Ramos (cell line): ENCODE measurements around the gene OPN3.

Source experiments
- in situ Hi-C: fragments of 300-500 bp; cut with MboI; formaldehyde crosslinking; loops from one replicate; pipeline ENCODE4 v1.14.3; 2022; ENCODE audit warnings: low sequenced_read_pairs; ENCODE audit not compliant: unreplicated experiment

The OPN3 gene

GRCh38 chr1:241596633-241597032, 43.5 kb downstream of the OPN3 start:
- in situ Hi-C loops: no loop called here

DNA sequence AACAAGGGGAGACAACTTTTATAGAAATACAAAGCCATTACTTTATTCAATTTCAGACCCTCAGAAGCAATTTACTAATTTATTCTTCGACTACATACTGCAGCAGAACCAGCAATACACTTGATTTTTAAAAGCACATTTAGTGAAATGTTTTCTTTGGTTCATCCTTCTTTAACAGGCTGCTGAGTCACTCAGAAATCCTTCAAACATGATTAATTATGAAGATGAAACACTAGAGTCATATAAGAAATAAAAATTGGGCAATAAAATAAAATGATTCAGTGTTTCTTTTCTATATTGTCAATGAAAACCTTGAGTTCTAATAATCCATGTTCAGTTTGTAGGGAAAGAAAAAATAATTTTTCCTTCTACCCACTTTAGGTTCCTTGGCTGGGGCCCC, 47.0 kb downstream of the OPN3 start:
- in situ Hi-C loops: no loop called here

DNA sequence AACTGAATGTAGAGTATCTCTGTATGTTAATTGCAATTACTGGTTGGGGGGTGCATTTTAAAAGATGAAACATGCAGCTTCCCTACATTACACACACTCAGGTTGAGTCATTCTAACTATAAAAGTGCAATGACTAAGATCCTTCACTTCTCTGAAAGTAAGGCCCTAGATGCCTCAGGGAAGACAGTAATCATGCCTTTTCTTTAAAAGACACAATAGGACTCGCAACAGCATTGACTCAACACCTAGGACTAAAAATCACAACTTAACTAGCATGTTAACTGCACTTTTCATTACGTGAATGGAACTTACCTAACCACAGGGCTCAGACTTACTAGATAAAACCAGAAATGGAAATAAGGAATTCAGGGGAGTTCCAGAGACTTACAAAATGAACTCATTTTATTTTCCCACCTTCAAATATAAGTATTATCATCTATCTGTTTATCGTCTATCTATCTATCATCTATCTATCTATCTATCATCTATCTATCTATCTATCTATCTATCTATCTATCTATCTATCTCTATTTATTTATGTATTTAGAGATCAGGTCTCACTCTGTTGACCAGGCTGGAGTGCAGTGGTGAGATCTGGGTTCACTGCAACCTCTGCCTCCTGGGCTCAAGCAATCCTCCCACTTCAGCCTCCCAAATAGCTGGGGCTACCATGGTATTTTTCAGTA, 47.8 kb downstream of the OPN3 start:
- in situ Hi-C loops: no loop called here

DNA sequence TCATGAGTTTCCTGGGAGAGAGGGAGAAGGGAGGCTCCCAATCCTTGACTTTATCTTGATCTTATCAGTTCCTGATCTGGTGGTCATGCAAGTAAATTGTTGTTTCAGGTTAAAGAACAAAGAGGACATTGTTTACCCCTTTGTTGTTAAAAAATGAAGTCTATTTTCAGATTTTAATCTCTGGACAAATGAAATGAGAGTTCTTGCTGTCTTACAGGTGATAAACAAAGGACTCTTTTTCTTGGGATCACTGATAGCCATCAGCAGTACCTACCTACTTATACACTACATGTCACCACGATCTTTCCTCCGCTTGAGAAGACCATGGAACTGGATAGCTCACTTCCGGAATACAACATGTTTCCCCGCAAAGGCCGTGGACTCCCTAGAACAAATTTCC, 48.4 kb downstream of the OPN3 start:
- in situ Hi-C loops: no loop called here

DNA sequence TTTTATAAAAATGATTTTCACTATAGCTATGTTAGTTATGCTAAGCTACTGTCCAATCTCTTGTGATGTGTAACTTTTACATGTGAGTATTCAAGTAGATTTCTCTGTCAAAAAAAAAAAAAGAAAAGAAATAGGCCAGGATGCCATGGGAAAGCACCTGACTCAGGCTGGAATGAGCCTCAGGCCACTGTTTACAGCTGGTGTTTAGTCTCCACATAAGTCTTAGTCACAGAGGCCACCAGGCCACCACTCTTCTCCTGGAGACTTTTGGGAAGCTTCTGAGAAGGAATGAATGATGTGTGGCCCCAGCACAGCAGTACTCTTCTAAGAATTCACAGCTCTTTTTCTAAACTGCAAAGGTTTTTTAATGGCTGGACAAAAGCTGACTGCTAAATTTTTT, 48.9 kb downstream of the OPN3 start:
- in situ Hi-C loops: no loop called here

- in situ Hi-C loops: no loop called here
These were observed 49.5 kb downstream of the OPN3 start for GRCh38 chr1:241590719-241591118.

- in situ Hi-C loops: no loop called here
These were observed 50.6 kb downstream of the OPN3 start for GRCh38 chr1:241589521-241589920.

DNA sequence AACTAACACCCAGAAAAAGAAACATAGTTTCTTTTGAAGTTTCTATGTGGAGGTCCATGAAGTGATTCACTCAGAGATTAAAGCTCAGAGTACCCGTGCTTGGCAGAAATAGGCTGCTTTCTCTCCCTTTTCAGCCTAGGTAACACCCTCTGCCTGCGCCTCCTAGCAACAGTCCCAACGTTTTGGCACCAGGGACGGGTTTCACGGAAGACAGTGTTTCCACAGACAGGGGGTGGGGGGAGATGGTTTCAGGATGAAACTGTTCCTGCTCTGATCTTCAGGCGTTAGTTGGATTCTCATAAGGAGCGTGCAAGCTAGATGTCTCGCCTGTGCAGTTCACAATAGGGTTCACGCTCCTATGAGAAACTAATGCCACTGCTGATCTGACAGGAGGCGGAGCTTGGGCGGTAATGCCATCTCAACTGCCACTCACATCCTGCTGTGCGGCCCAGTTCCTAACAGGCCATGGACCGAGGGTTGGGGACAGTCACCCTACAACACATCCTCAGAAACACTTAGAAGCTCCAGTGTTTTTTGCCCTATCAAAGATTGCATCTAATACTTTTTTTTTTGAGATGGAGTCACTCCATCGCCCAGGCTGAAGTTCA, 53.2 kb downstream of the OPN3 start:
- in situ Hi-C loops: no loop called here

GRCh38 chr1:241582921-241583321, 57.2 kb downstream of the OPN3 start:
- in situ Hi-C loops: no loop called here

DNA sequence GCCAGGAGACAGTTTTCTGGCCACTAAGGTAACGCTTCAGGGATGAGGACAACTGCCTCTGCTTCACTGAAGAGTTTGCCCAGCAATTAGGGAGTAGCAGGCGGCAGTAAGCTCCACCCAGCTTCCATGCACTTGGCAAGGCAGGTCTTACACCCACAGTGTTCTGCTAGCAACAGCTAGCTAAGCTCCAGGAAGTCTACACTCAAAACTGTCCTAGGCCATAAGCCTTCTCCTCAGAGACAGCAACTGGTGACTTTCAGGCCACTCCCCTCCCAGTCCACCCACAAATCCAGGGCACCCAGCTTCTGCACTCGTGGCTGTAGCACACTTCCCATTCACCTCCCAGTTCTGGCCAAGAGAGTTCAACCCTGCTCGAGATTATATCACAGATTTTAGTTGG, 60.7 kb downstream of the OPN3 start:
- in situ Hi-C loops: no loop called here

DNA sequence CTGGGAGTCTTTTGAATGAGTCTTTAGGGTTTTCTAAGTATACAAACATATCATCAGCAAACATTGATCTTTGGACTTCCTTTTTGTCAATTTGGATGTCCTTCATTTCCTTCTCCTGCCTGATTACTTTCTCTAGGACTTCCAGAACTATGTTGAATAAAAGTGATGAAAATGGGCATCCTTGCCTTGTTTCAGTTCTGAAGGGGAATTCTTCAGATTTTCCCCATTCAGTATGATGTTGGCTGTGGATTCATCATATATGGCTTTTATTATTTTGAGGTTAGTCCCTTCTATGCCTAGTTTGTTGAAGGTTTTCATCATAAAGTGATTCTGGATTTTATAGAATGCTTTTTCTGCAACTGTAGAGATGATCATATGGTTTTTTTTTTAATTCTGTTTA, 66.0 kb downstream of the OPN3 start:
- in situ Hi-C loops: no loop called here

DNA sequence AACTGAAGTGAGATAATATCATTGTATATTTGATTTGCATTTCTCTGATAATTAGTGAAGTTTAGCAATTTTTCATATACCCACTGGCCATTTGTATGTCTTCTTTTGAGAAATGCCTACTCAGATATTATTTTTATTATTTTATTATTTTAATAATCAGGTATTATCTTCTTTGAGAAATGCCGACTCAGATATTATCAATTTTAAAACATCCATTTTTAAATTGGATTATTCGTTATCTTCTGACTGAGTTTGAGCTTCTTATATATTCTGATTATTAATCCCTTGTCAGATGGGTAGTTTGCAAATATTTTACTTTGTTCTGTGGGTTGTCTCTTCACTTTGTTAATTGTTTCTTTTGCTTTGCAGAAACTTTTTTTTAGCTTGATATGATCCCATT, 70.3 kb downstream of the OPN3 start:
- in situ Hi-C loops: no loop called here

DNA sequence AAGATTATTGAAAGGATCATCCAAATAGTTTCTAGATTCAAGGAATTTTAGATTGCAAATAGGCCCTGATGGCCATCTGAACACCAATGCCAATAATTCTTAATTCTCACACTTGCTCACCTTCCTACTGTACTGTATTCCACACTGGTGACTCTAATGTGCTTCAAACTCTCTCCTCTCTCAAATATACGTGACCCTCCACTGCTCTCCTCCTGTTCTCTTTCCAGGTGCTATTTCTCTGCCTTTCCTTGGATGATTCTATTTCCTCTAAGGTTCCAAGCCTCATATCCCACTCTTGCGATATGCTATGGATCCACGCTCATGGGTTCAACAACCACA, 79.4 kb downstream of the OPN3 start:
- in situ Hi-C loops: no loop called here

DNA sequence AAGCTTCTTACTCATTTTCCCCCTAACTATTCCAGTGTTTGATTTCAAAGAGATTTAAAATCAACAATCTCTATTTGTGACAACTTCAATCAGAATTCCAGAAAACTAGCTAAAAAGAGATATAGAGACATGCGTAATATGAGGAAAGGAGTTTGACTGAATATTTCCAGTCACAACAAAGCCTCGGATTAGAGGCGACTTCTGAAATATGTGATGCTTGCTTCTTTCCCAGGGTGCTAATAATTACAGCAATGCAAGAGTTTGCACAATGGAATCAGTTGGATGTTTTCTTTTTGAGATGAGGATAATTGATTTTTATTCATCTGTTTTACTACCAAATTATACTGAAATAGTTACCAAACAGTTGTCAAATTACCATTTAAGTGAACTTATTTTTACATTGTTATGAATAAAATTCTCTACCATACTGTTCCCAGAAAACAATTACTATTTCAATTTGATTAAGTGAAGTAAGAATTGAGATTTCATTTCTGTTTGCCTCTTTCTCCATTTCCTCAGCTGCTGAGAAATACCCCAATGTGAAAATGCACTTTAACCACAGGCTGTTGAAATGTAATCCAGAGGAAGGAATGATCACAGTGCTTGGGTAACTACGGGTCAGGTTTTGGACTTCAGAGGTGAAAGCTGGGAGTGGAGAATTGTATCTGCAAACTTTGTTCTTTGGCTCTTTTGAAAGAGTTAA, 79.9 kb downstream of the OPN3 start:
- in situ Hi-C loops: no loop called here

- in situ Hi-C loops: no loop called here
These were observed 82.5 kb downstream of the OPN3 start for GRCh38 chr1:241557551-241558193.

GRCh38 chr1:241557031-241557430, 83.1 kb downstream of the OPN3 start:
- in situ Hi-C loops: no loop called here

- in situ Hi-C loops: no loop called here
These were observed 84.6 kb downstream of the OPN3 start for GRCh38 chr1:241555526-241555925.

GRCh38 chr1:241553886-241554592, 86.1 kb downstream of the OPN3 start:
- in situ Hi-C loops: no loop called here

DNA sequence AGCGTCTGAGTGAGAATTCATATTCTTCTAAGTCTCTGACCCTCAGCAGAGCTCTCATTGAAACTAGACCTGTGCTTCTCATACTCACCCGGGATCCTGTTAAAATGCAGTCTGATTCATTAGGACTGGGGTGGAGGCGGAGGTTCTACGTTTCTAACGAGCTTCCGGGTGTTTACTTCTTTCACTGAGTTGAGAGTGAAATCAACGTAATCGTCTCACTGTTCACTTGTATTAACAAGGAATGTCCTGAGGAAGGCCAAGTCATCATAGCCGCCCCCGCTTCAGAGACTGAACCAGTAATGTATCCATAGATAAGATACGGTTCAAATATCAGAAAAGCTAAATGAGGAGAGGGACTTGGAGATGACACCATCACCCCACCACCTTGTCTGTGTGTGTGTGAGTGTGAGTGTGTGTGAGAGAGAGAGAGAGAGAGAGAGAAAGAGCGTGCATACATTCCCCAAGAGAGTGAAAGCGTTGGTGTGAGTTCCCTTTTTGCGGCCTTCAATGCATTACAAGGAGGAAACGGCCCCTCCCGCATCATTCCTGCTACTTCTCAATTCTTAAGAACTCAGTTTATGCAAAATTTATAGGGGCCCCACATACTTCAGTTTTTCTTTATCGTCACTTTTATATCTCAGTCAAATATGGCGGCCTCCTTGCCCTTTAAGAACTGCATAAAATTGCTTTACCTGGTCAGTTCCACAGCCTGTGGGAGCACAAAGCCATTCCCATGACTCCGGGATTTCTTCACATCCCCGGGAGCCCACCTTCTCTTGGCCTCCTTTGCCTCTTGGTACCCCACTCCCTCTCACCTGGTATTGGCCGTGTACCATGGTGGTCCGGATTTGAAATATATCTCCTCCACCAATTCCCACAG, 88.2 kb downstream of the OPN3 start:
- in situ Hi-C loops: no loop called here

DNA sequence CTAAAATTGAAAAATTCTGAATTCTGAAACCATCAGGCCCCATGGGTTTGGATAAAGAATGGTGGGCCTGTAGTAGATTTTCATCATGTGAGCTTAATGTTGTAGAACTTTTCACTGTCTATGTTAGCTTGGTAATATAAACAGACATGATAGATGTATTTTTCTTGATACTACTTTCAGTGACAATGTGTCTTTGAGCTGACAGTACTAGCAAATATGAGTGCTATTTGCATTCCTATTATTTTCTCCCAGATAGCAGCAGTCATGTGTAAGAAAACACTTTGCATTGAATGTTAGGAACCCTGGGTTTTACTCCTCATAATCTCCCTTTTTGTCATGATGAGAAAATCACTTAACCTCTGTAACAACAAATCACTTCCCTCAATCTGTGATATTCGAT, 89.9 kb downstream of the OPN3 start:
- in situ Hi-C loops: no loop called here
